Measurements from ENCODE around the gene IL1RAPL1.

DNA sequence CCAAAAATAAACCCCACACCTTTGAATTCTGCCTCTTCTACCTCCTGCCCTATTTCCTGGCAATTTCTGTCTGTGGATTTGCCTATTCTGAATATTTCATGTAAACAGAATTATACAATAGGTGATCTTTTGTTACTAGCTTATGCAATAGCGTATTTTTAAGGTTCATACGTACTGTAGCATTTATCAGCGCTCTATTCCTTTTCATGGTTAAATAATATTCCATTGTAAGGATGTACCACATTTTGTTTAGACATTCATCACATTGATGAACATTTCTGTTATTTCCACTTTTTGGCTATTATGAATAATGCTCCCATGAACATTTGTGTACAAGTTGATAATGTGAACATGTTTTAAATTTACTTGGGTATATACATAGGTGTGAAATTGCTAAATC is 847.7 kb downstream of the IL1RAPL1 start:
- TF ChIP-seq POLR2A (IDR thresholded peaks at IDR 0.05): no peak
- TF ChIP-seq, protein P1, sequence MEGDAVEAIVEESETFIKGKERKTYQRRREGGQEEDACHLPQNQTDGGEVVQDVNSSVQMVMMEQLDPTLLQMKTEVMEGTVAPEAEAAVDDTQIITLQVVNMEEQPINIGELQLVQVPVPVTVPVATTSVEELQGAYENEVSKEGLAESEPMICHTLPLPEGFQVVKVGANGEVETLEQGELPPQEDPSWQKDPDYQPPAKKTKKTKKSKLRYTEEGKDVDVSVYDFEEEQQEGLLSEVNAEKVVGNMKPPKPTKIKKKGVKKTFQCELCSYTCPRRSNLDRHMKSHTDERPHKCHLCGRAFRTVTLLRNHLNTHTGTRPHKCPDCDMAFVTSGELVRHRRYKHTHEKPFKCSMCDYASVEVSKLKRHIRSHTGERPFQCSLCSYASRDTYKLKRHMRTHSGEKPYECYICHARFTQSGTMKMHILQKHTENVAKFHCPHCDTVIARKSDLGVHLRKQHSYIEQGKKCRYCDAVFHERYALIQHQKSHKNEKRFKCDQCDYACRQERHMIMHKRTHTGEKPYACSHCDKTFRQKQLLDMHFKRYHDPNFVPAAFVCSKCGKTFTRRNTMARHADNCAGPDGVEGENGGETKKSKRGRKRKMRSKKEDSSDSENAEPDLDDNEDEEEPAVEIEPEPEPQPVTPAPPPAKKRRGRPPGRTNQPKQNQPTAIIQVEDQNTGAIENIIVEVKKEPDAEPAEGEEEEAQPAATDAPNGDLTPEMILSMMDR (IDR thresholded peaks at IDR 0.05): no peak

All from thyroid gland (tissue), 4 donors.